K562 (cell line): ENCODE data around the gene NOM1. TPM values are rescaled to one million over a fixed set of nuclear protein-coding genes. Genes with fewer than 3 reads are reported as not detected.

Experiments used
- BRD9 ChIP-seq: fragments of 450-650 bp; IDR thresholded peaks from 2 replicates; pipeline ENCODE4 v1.6.1; 2018; ENCODE audit warnings: low read depth; ENCODE audit not compliant: partially characterized antibody
- COPS2 ChIP-seq: fragments of 450-650 bp; conservative IDR thresholded peaks from 2 replicates; pipeline ENCODE4 v1.6.1; 2016; ENCODE audit warnings: mild to moderate bottlenecking, moderate library complexity
- HMG20A ChIP-seq: fragments of 450-650 bp; formaldehyde crosslinking; conservative IDR thresholded peaks from 2 replicates; pipeline ENCODE4 v1.4.0; 2020; ENCODE audit warnings: mild to moderate bottlenecking, mixed read lengths
- MCM7 ChIP-seq, 2 experiments: fragments of 450-650 bp; IDR thresholded peaks; 2 replicates each; pipeline ENCODE4 v1.6.1; 2016 to 2018
- NFIC ChIP-seq: fragments of 450-650 bp; IDR thresholded peaks from 2 replicates; pipeline ENCODE4 v1.6.1; 2017; ENCODE audit warnings: mild to moderate bottlenecking, inconsistent platforms
- PCBP1 ChIP-seq: fragments of 200-400 bp; formaldehyde crosslinking; IDR thresholded peaks from 2 replicates; pipeline ENCODE4 v1.6.1; 2018; ENCODE audit warnings: mild to moderate bottlenecking, low read depth, low read length; ENCODE audit not compliant: poor library complexity, severe bottlenecking
- SREBF2 ChIP-seq: sonication (generic); formaldehyde crosslinking; IDR thresholded peaks from 2 replicates; pipeline ENCODE4 v1.4.0; 2020; ENCODE audit warnings: mild to moderate bottlenecking, missing genetic modification reagents
- TAF9B ChIP-seq: fragments of 450-650 bp; IDR thresholded peaks from 2 replicates; pipeline ENCODE4 v1.6.1; 2018; ENCODE audit warnings: mild to moderate bottlenecking; ENCODE audit not compliant: partially characterized antibody
- ZNF175 ChIP-seq: fragments of 200-800 bp; sonication (Bioruptor generic); IDR thresholded peaks from 2 replicates; pipeline ENCODE4 v1.6.1; 2016; ENCODE audit warnings: low read depth, mild to moderate bottlenecking, missing genetic modification characterization, missing compliant biosample characterization
- ZNF830 ChIP-seq: fragments of 250-450 bp; sonication (Bioruptor Pico); IDR thresholded peaks from 2 replicates; pipeline ENCODE4 v1.5.0; 2021; ENCODE audit warnings: mild to moderate bottlenecking
- polyA plus RNA-seq, 8 experiments: library from polyadenylated mRNA; depleted of rRNA in 4 of 8; stranded (reverse) in 5 of 8; unstranded in 3 of 8; fragments of >200 nt; fragmentation: Nextera tagmentation in 2 of 8; fragmentation: Illumina TruSeq in 1 of 8; extraction: Ambion mirVana in 2 of 8; extraction: Trizol in 1 of 8; gene quantifications; 2 replicates each; pipeline versions ENCODE4 v1.2.1 to v1.2.3, GENCODE V29; 2011 to 2014; ENCODE audit warnings: inconsistent platforms in 1 of 8, missing spikeins in 1 of 8
- total RNA-seq, 7 experiments: library from RNA; depleted of rRNA in 6 of 7; stranded (reverse); fragments of >200 nt in 6 of 7; fragmentation: Illumina TruSeq in 2 of 7; extraction: Trizol in 2 of 7; gene quantifications; 2 replicates each; pipeline versions ENCODE4 v1.2.1 to v1.2.3, GENCODE V29; 2011 to 2021; ENCODE audit warnings: low replicate concordance in 1 of 7
- TF ChIP-seq, protein P1 (sequence below), 2 experiments: fragments of 450-650 bp; IDR thresholded peaks; 2 replicates each; pipeline ENCODE4 v1.6.1; 2016
- TF ChIP-seq, protein P2 (sequence below): sonication (generic); formaldehyde crosslinking; IDR thresholded peaks from 2 replicates; pipeline ENCODE4 v1.8.0; 2023; ENCODE audit warnings: mild to moderate bottlenecking, missing genetic modification reagents
- TF ChIP-seq, protein P3 (sequence below): fragments of 450-650 bp; IDR thresholded peaks from 2 replicates; pipeline ENCODE4 v1.6.1; 2016; ENCODE audit warnings: borderline replicate concordance
- TF ChIP-seq, protein P4 (sequence below): fragments of 450-650 bp; IDR thresholded peaks from 2 replicates; pipeline ENCODE4 v1.6.1; 2016; ENCODE audit warnings: antibody characterized with exemption
- TF ChIP-seq, protein P5 (sequence below): fragments of 450-650 bp; IDR thresholded peaks from 2 replicates; pipeline ENCODE4 v1.6.1; 2016; ENCODE audit warnings: missing biosample characterization, missing genetic modification characterization
- TF ChIP-seq, protein P6 (sequence below): sonication (generic); formaldehyde crosslinking; IDR thresholded peaks from 2 replicates; pipeline ENCODE4 v1.8.1; 2022; ENCODE audit warnings: missing genetic modification reagents

Gene NOM1
- total and polyA plus RNA-seq, 9 of the 15 experiments (the other 6 are each of a cell fraction or from before 2014, with no cell fraction given), result 6.8 to 47.3 (median 37.4) TPM

DNA sequence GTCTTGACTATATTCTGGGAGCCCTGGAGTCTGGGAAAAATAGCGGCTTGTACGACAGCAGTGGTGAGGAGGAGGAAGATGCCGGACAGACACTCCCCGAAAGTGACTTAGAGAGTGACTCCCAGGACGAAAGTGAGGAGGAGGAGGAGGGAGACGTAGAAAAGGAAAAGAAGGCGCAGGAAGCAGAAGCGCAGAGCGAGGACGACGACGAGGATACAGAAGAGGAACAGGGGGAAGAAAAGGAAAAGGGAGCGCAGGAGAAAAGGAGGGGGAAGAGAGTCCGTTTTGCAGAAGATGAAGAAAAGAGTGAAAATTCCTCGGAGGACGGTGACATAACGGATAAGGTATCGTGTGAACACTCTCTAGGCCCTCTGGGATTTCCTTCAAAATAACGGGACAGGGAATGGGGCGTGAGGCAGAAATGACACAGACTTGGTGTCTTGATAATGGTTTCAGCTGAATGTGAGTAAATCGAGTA lies 908 bp downstream of the NOM1 start (continued):
- TF ChIP-seq BRD9 (no peak), SREBF2 (CRISPR knock-in tag) (peak; percentile 33; the same call in 1 of the 2 replicates), ZNF175 (CRISPR knock-in tag) (no peak), ZNF830 (CRISPR knock-in tag) (no peak), TAF9B (peak; percentile 21), PCBP1 (no peak), MCM7 (IDR thresholded peaks at IDR 0.05) (0 out of 4 replicates have a peak, but pooled peaks of 1 of the 2 experiments have one; percentile 73), HMG20A (CRISPR knock-in tag) (no peak), COPS2 (no peak), NFIC (peak; percentile 12; the same call in 1 of the 2 replicates)
- TF ChIP-seq, protein P1, sequence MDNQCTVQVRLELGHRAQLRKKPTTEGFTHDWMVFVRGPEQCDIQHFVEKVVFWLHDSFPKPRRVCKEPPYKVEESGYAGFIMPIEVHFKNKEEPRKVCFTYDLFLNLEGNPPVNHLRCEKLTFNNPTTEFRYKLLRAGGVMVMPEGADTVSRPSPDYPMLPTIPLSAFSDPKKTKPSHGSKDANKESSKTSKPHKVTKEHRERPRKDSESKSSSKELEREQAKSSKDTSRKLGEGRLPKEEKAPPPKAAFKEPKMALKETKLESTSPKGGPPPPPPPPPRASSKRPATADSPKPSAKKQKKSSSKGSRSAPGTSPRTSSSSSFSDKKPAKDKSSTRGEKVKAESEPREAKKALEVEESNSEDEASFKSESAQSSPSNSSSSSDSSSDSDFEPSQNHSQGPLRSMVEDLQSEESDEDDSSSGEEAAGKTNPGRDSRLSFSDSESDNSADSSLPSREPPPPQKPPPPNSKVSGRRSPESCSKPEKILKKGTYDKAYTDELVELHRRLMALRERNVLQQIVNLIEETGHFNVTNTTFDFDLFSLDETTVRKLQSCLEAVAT (IDR thresholded peaks at IDR 0.05), result peak; percentile 76 to 85; a peak in 3 of 4 replicates
- TF ChIP-seq, protein P2, sequence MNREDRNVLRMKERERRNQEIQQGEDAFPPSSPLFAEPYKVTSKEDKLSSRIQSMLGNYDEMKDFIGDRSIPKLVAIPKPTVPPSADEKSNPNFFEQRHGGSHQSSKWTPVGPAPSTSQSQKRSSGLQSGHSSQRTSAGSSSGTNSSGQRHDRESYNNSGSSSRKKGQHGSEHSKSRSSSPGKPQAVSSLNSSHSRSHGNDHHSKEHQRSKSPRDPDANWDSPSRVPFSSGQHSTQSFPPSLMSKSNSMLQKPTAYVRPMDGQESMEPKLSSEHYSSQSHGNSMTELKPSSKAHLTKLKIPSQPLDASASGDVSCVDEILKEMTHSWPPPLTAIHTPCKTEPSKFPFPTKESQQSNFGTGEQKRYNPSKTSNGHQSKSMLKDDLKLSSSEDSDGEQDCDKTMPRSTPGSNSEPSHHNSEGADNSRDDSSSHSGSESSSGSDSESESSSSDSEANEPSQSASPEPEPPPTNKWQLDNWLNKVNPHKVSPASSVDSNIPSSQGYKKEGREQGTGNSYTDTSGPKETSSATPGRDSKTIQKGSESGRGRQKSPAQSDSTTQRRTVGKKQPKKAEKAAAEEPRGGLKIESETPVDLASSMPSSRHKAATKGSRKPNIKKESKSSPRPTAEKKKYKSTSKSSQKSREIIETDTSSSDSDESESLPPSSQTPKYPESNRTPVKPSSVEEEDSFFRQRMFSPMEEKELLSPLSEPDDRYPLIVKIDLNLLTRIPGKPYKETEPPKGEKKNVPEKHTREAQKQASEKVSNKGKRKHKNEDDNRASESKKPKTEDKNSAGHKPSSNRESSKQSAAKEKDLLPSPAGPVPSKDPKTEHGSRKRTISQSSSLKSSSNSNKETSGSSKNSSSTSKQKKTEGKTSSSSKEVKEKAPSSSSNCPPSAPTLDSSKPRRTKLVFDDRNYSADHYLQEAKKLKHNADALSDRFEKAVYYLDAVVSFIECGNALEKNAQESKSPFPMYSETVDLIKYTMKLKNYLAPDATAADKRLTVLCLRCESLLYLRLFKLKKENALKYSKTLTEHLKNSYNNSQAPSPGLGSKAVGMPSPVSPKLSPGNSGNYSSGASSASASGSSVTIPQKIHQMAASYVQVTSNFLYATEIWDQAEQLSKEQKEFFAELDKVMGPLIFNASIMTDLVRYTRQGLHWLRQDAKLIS (CRISPR knock-in tag), result 0 out of 2 replicates have a peak, but pooled peaks have one; percentile 12
- TF ChIP-seq, protein P3, sequence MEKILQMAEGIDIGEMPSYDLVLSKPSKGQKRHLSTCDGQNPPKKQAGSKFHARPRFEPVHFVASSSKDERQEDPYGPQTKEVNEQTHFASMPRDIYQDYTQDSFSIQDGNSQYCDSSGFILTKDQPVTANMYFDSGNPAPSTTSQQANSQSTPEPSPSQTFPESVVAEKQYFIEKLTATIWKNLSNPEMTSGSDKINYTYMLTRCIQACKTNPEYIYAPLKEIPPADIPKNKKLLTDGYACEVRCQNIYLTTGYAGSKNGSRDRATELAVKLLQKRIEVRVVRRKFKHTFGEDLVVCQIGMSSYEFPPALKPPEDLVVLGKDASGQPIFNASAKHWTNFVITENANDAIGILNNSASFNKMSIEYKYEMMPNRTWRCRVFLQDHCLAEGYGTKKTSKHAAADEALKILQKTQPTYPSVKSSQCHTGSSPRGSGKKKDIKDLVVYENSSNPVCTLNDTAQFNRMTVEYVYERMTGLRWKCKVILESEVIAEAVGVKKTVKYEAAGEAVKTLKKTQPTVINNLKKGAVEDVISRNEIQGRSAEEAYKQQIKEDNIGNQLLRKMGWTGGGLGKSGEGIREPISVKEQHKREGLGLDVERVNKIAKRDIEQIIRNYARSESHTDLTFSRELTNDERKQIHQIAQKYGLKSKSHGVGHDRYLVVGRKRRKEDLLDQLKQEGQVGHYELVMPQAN, result peak; percentile 74
- TF ChIP-seq, protein P4, sequence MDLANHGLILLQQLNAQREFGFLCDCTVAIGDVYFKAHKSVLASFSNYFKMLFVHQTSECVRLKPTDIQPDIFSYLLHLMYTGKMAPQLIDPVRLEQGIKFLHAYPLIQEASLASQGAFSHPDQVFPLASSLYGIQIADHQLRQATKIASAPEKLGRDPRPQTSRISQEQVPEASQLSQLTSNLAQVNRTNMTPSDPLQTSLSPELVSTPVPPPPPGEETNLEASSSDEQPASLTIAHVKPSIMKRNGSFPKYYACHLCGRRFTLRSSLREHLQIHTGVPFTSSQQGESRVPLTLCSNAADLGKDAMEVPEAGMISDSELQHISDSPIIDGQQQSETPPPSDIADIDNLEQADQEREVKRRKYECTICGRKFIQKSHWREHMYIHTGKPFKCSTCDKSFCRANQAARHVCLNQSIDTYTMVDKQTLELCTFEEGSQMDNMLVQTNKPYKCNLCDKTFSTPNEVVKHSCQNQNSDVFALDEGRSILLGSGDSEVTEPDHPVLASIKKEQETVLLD, result peak; percentile 50; the same call in 1 of the 2 replicates
- TF ChIP-seq, protein P5, sequence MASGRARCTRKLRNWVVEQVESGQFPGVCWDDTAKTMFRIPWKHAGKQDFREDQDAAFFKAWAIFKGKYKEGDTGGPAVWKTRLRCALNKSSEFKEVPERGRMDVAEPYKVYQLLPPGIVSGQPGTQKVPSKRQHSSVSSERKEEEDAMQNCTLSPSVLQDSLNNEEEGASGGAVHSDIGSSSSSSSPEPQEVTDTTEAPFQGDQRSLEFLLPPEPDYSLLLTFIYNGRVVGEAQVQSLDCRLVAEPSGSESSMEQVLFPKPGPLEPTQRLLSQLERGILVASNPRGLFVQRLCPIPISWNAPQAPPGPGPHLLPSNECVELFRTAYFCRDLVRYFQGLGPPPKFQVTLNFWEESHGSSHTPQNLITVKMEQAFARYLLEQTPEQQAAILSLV (tag), result no peak
- TF ChIP-seq, protein P6, sequence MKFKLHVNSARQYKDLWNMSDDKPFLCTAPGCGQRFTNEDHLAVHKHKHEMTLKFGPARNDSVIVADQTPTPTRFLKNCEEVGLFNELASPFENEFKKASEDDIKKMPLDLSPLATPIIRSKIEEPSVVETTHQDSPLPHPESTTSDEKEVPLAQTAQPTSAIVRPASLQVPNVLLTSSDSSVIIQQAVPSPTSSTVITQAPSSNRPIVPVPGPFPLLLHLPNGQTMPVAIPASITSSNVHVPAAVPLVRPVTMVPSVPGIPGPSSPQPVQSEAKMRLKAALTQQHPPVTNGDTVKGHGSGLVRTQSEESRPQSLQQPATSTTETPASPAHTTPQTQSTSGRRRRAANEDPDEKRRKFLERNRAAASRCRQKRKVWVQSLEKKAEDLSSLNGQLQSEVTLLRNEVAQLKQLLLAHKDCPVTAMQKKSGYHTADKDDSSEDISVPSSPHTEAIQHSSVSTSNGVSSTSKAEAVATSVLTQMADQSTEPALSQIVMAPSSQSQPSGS (CRISPR knock-in tag), result no peak
